ENCODE measurements around the gene CHIT1. TPM values are rescaled to one million over a fixed set of nuclear protein-coding genes. Genes with fewer than 3 reads are reported as not detected.

Gene CHIT1
- total and polyA plus RNA-seq, 9 of the 15 experiments (the other 6 are each of a cell fraction or from before 2014, with no cell fraction given), result not detected

GRCh38 chr1:203271018-203271743 is 41.7 kb upstream of the CHIT1 start:
- Histone ChIP-seq H3K9me3 (replicated peaks; ENCODE audit: control insufficient read depth, insufficient read depth, low read depth, low read length) (no peaks in the 10 kb centered on the region), H4K20me1 (replicated peaks; ENCODE audit: control insufficient read depth, insufficient read depth, low read length) (no peaks in the 10 kb centered on the region; the same call in 1 of the 2 replicates), H3K36me3 (ENCODE audit: control insufficient read depth, insufficient read depth, low read length) (no peaks in the 10 kb centered on the region), H3K27me3 (ENCODE audit: control insufficient read depth in 2 of 2, insufficient read depth in 2 of 2, low read length in 2 of 2) (0 out of 5 replicates have a peak, but pooled peaks cover 0 to 8% of the 10 kb centered on the region in 2 experiments), H2AFZ (ENCODE audit: low read depth, low read length) (peak overlapping the region; percentile 92), H3K9ac (ENCODE audit: insufficient read depth in 1 of 2, low read depth in 2 of 2, low read length in 2 of 2) (no peak overlapping the region), H3K4me2 (ENCODE audit: insufficient read depth, low read length) (peak overlapping the region; percentile 28; the same call in 1 of the 2 replicates), H3K4me3 (no peak overlapping the region), H3K79me2 (ENCODE audit: control insufficient read depth, insufficient read depth, low read length) (no peaks in the 10 kb centered on the region), H3K9me1 (ENCODE audit: control insufficient read depth, insufficient read depth, low read length) (no peaks in the 10 kb centered on the region), H3K27ac (ENCODE audit: extremely low read depth, low read depth, low read length) (no peak overlapping the region), H3K4me1 (replicated peaks in 1 of 2; ENCODE audit: control insufficient read depth in 2 of 2, insufficient read depth in 2 of 2, low read length in 2 of 2) (peaks cover 18 to 20% of the 10 kb centered on the region in 2 experiments; a peak in 4 of 5 replicates)
- POLR2A ChIA-PET, result interaction anchor here (0.5 to 1.6 kb wide), 5 partner anchors 20 to 82 kb away, joined by 3 to 4 read pairs (median 3); no protein-coding TSS in a partner anchor
- intact Hi-C loops (cut with micrococcal nuclease) (no loop called here), in situ Hi-C loops (cut with MboI) (loop anchor here (5.0 kb wide), 3 partner anchors 66 to 431 kb away; no protein-coding TSS in a partner anchor)
- ATAC-seq (peak; percentile 70), DNase-seq (ENCODE audit: extremely low read depth in 1 of 4, low spot score in 3 of 4) (peak; percentile 62 to 82 (median 67)), FAIRE-seq (peak; percentile 87)
- CTCF ChIA-PET (ENCODE audit: low intra/inter-chr PET ratio), result interaction anchor here (0.7 to 9.9 kb wide), 4 partner anchors 57 to 66 kb away, joined by 3 to 226 read pairs (median 3); no protein-coding TSS in a partner anchor
- no TSS peak for BruUV-seq (replicated peaks)
- 10% methylated on average over 8 of the region's 8 CpGs for WGBS (ENCODE audit: insufficient coverage, low coverage, missing lambda C conversion rate)
- 0 out of 2 replicates have a peak, but pooled peaks have one; percentile 27 for TF ChIP-seq SP1 (CRISPR knock-in tag; IDR thresholded peaks at IDR 0.05)
- no peak for TF ChIP-seq ZNF445 (CRISPR knock-in tag; IDR thresholded peaks at IDR 0.05; ENCODE audit: low read depth)
- TF ChIP-seq NFE2 (IDR thresholded peaks at IDR 0.05; ENCODE audit: low read depth), result no peak
- TF ChIP-seq HOXB6 (CRISPR knock-in tag; IDR thresholded peaks at IDR 0.05; ENCODE audit: borderline replicate concordance), result no peak
- TF ChIP-seq ZBED1 (IDR thresholded peaks at IDR 0.05), result no peak
- TF ChIP-seq ZBTB5 (IDR thresholded peaks at IDR 0.05), result no peak
- no peak for TF ChIP-seq HLTF (IDR thresholded peaks at IDR 0.05)
- no peak for TF ChIP-seq XRCC5 (IDR thresholded peaks at IDR 0.05; ENCODE audit: low read depth, low read length)
- TF ChIP-seq KLF13 (tag; IDR thresholded peaks at IDR 0.05; ENCODE audit: borderline replicate concordance, low read depth), result no peak
- no peak for TF ChIP-seq ATF1 (CRISPR knock-in tag; IDR thresholded peaks at IDR 0.05)
- TF ChIP-seq ATF1 (tag; IDR thresholded peaks at IDR 0.05), result peak; percentile 46; the same call in 1 of the 2 replicates
- no peak for TF ChIP-seq ZFP1 (CRISPR knock-in tag; IDR thresholded peaks at IDR 0.05)
- no peak for TF ChIP-seq ZNF277 (CRISPR knock-in tag; IDR thresholded peaks at IDR 0.05; ENCODE audit: borderline replicate concordance)
